H9 (cell line): ENCODE measurements around the gene AREG. TPM values are rescaled to one million over a fixed set of nuclear protein-coding genes. Genes with fewer than 3 reads are reported as not detected.

Experiments used
- DNase-seq: peaks from one replicate; pipeline ENCODE4 v3.0.0-alpha.2; 2017
- H2AFZ ChIP-seq: one replicate; pipeline ENCODE4 v1.6.1; 2013; ENCODE audit warnings: mild to moderate bottlenecking, low read length, control low read depth, moderate library complexity
- H2AK5ac ChIP-seq: 2 replicates; pipeline ENCODE4 v1.6.1; 2013; ENCODE audit warnings: low read length, control low read depth, mixed read lengths; ENCODE audit not compliant: insufficient read length
- H2BK120ac ChIP-seq: one replicate; pipeline ENCODE4 v1.6.1; 2013; ENCODE audit warnings: low read depth, mild to moderate bottlenecking, low read length, control low read depth, inconsistent platforms; ENCODE audit not compliant: poor library complexity, severe bottlenecking
- H2BK12ac ChIP-seq: 2 replicates; pipeline ENCODE4 v1.6.1; 2013; ENCODE audit warnings: low read length, control low read depth, mixed read lengths, low read depth; ENCODE audit not compliant: insufficient read length
- H2BK15ac ChIP-seq: 2 replicates; pipeline ENCODE4 v1.6.1; 2013; ENCODE audit warnings: low read depth, low read length, control low read depth
- H2BK20ac ChIP-seq: one replicate; pipeline ENCODE4 v1.6.1; 2013; ENCODE audit warnings: low read depth, mild to moderate bottlenecking, low read length, control low read depth, inconsistent platforms; ENCODE audit not compliant: poor library complexity, severe bottlenecking
- H2BK5ac ChIP-seq: 2 replicates; pipeline ENCODE4 v1.6.1; 2013; ENCODE audit warnings: low read length, control low read depth, mixed read lengths; ENCODE audit not compliant: insufficient read length
- H3K14ac ChIP-seq: 2 replicates; pipeline ENCODE4 v1.6.1; 2013; ENCODE audit warnings: low read length, control low read depth; ENCODE audit not compliant: insufficient read depth
- H3K18ac ChIP-seq: 2 replicates; pipeline ENCODE4 v1.6.1; 2013; ENCODE audit warnings: low read depth, mild to moderate bottlenecking, mixed read lengths, low read length, control low read depth; ENCODE audit not compliant: insufficient read length
- H3K23ac ChIP-seq: 2 replicates; pipeline ENCODE4 v1.6.1; 2013; ENCODE audit warnings: low read length, control low read depth, mixed read lengths, low read depth; ENCODE audit not compliant: insufficient read length
- H3K23me2 ChIP-seq: 2 replicates; pipeline ENCODE4 v1.6.1; 2013; ENCODE audit warnings: low read depth, mild to moderate bottlenecking, mixed read lengths, low read length, control low read depth; ENCODE audit not compliant: insufficient read length, poor library complexity, severe bottlenecking
- H3K27ac ChIP-seq: 2 replicates; pipeline ENCODE4 v1.5.1; 2013; ENCODE audit warnings: low read length, control low read depth, mixed read lengths, low read depth; ENCODE audit not compliant: insufficient read length
- H3K27me3 ChIP-seq: 2 replicates; pipeline ENCODE4 v1.6.1; 2013; ENCODE audit warnings: low read length, control low read depth, inconsistent platforms; ENCODE audit not compliant: insufficient read depth
- H3K4ac ChIP-seq: 2 replicates; pipeline ENCODE4 v1.6.1; 2013; ENCODE audit warnings: low read depth, mild to moderate bottlenecking, control low read depth, inconsistent platforms, low read length, moderate library complexity
- H3K4me1 ChIP-seq: 2 replicates; pipeline ENCODE4 v1.6.1; 2013; ENCODE audit warnings: low read length, control low read depth, inconsistent platforms; ENCODE audit not compliant: insufficient read depth
- H3K4me2 ChIP-seq: 2 replicates; pipeline ENCODE4 v1.6.1; 2013; ENCODE audit warnings: low read length, control low read depth, mixed read lengths; ENCODE audit not compliant: insufficient read length, insufficient read depth
- H3K56ac ChIP-seq: 2 replicates; pipeline ENCODE4 v1.6.1; 2013; ENCODE audit warnings: low read depth, mild to moderate bottlenecking, mixed read lengths, low read length, control low read depth; ENCODE audit not compliant: insufficient read length
- H3K79me1 ChIP-seq: 2 replicates; pipeline ENCODE4 v1.6.1; 2013; ENCODE audit warnings: low read depth, mild to moderate bottlenecking, moderate library complexity, low read length, control low read depth, inconsistent platforms; ENCODE audit not compliant: insufficient read depth, poor library complexity, severe bottlenecking
- H3K79me2 ChIP-seq: 2 replicates; pipeline ENCODE4 v1.6.1; 2013; ENCODE audit warnings: low read length, control low read depth, inconsistent platforms; ENCODE audit not compliant: insufficient read depth
- H3K9ac ChIP-seq: 2 replicates; pipeline ENCODE4 v1.6.1; 2013; ENCODE audit warnings: low read length, control low read depth, mixed read lengths; ENCODE audit not compliant: insufficient read length; ENCODE audit errors: extremely low read depth
- H3K9me3 ChIP-seq: one replicate; pipeline ENCODE4 v1.6.1; 2013; ENCODE audit warnings: low read depth, low read length, inconsistent platforms; ENCODE audit not compliant: control insufficient read depth
- H3T11ph ChIP-seq: one replicate; pipeline ENCODE4 v1.6.1; 2013; ENCODE audit warnings: mild to moderate bottlenecking, low read length, control low read depth, inconsistent platforms
- H4K20me1 ChIP-seq: one replicate; pipeline ENCODE4 v1.6.1; 2013; ENCODE audit not compliant: control insufficient read depth, insufficient read length, insufficient read depth
- H4K5ac ChIP-seq: 2 replicates; pipeline ENCODE4 v1.6.1; 2013; ENCODE audit warnings: low read depth, mild to moderate bottlenecking, mixed read lengths, low read length, control low read depth; ENCODE audit not compliant: insufficient read length
- H4K8ac ChIP-seq: replicated peaks from 2 replicates; pipeline ENCODE4 v1.6.1; 2013; ENCODE audit warnings: low read length, control low read depth, mixed read lengths, low read depth; ENCODE audit not compliant: insufficient read length
- H4K91ac ChIP-seq: 2 replicates; pipeline ENCODE4 v1.6.1; 2013; ENCODE audit warnings: low read depth, mild to moderate bottlenecking, moderate library complexity, mixed read lengths, low read length, control low read depth; ENCODE audit not compliant: insufficient read length
- H3K27ac Mint-ChIP-seq, 3 experiments: 2 replicates in 2 of 3; 3 replicates in 1 of 3; pipeline ENCODE4 v1.8.0; 2020 to 2021; ENCODE audit warnings: mixed read lengths in 3 of 3, mild to moderate bottlenecking in 1 of 3, moderate library complexity in 1 of 3
- H3K27me3 Mint-ChIP-seq: 2 replicates; pipeline ENCODE4 v1.8.0; 2021; ENCODE audit warnings: low read depth, mild to moderate bottlenecking, moderate library complexity, mixed read lengths
- H3K36me3 Mint-ChIP-seq, 3 experiments: 2 replicates in 2 of 3; 3 replicates in 1 of 3; pipeline ENCODE4 v1.8.0; 2020 to 2021; ENCODE audit warnings: low read depth in 3 of 3, mixed read lengths in 3 of 3; ENCODE audit not compliant: insufficient read depth in 1 of 3
- H3K4me1 Mint-ChIP-seq, 2 experiments: 2 replicates each; pipeline ENCODE4 v1.8.0; 2020; ENCODE audit warnings: mixed read lengths in 2 of 2
- H3K4me3 Mint-ChIP-seq, 2 experiments: 2 replicates in 1 of 2; 3 replicates in 1 of 2; pipeline ENCODE4 v1.8.0; 2020 to 2021; ENCODE audit warnings: mild to moderate bottlenecking in 2 of 2, mixed read lengths in 2 of 2, moderate library complexity in 1 of 2
- H3K9me3 Mint-ChIP-seq, 2 experiments: 2 replicates in 1 of 2; 3 replicates in 1 of 2; pipeline ENCODE4 v1.8.0; 2020; ENCODE audit warnings: mild to moderate bottlenecking in 2 of 2, mixed read lengths in 2 of 2, moderate library complexity in 1 of 2
- CTCF ChIP-seq: fragments of 200-600 bp; sonication (generic); conservative IDR thresholded peaks from 3 replicates; pipeline ENCODE4 v1.8.0; 2021; ENCODE audit warnings: antibody characterized with exemption, mild to moderate bottlenecking
- WGBS: extraction: QIAGEN DNeasy Blood & Tissue Kit; methylation state at CpG from one replicate; pipeline ENCODE4 v1.1.7; 2013; ENCODE audit warnings: missing lambda C conversion rate, low lambda C conversion rate, mixed read lengths; ENCODE audit not compliant: insufficient read length; ENCODE audit errors: extremely low coverage; 5-methylcytosine and 5-hydroxymethylcytosine counted together
- total RNA-seq: library from RNA; stranded (reverse); gene quantifications from 2 replicates; pipeline ENCODE4 v1.2.1, GENCODE V29; 2021

Gene AREG
- total RNA-seq, 1 experiment from 2014 or later: 0.28 TPM

GRCh38 chr4:74473155-74473811 is 28.3 kb downstream of the AREG start:
- no peaks in the 10 kb centered on the region for H3K9me3 ChIP-seq
- H3K79me2 ChIP-seq: no peaks in the 10 kb centered on the region
- no peaks in the 10 kb centered on the region for H3K27me3 ChIP-seq
- no peak overlapping the region for H2BK20ac ChIP-seq
- Mint-ChIP-seq H3K4me1 (peaks cover 2 to 5% of the 10 kb centered on the region in 2 experiments; a peak in 3 of 4 replicates), H3K9me3 (no peaks in the 10 kb centered on the region), H3K36me3 (no peaks in the 10 kb centered on the region), H3K4me3 (no peak overlapping the region), H3K27me3 (no peaks in the 10 kb centered on the region), H3K27ac (no peak overlapping the region; a peak in 1 of 7 replicates)
- no peak for TF ChIP-seq CTCF
- no peak for DNase-seq
- H3K4me1 ChIP-seq: no peaks in the 10 kb centered on the region
- no peak overlapping the region for H3K9ac ChIP-seq
- no peak overlapping the region for H3K14ac ChIP-seq
- no peak overlapping the region for H3K56ac ChIP-seq
- no peak overlapping the region for H3T11ph ChIP-seq
- H2AK5ac ChIP-seq: no peak overlapping the region
- H4K20me1 ChIP-seq: no peaks in the 10 kb centered on the region
- no peak overlapping the region for H2BK120ac ChIP-seq
- no peak overlapping the region for H2AFZ ChIP-seq
- H3K23ac ChIP-seq: no peak overlapping the region
- no peak overlapping the region for H2BK15ac ChIP-seq
- no peaks in the 10 kb centered on the region for H3K79me1 ChIP-seq
- H3K4ac ChIP-seq: no peak overlapping the region
- no peak overlapping the region for H4K5ac ChIP-seq
- no peak overlapping the region for H4K91ac ChIP-seq
- H3K27ac ChIP-seq: no peak overlapping the region
- no peak overlapping the region for H3K4me2 ChIP-seq
- H3K18ac ChIP-seq: no peak overlapping the region
- no peak overlapping the region for H4K8ac ChIP-seq
- no CpG with 5 or more reads among the region's 5 CpGs for WGBS
- H2BK12ac ChIP-seq: no peak overlapping the region
- no peaks in the 10 kb centered on the region for H3K23me2 ChIP-seq
- H2BK5ac ChIP-seq: no peak overlapping the region
